Fibroblast of lung (primary cell): ENCODE data around the gene MATN1.

Experiments used
- CTCF ChIP-seq, 2 donors: IDR thresholded peaks in 1 of 2; conservative IDR thresholded peaks in 1 of 2; 1 replicate in 1 of 2; 2 replicates in 1 of 2; pipeline ENCODE4 v1.5.1; 2011 to 2012; ENCODE audit warnings: low read length in 2 of 2, control low read depth in 1 of 2, inconsistent platforms in 1 of 2, low read depth in 1 of 2, mild to moderate bottlenecking in 1 of 2
- EZH2 ChIP-seq: IDR thresholded peaks from 2 replicates; pipeline ENCODE4 v1.5.1; 2012; ENCODE audit warnings: low read length, control low read depth, mild to moderate bottlenecking; ENCODE audit errors: missing control alignments

GRCh38 chr1:30680879-30681278, 42.5 kb downstream of the MATN1 start:
- no peak for TF ChIP-seq CTCF (conservative IDR thresholded peaks at IDR 0.05 in 1 of 2, IDR thresholded peaks at IDR 0.05 in 1 of 2; ENCODE audit: low read depth in 1 of 2, low read length in 2 of 2)
- no peak for TF ChIP-seq EZH2
